Epithelial cell of proximal tubule (primary cell): ENCODE measurements around the gene OSBPL1A. TPM values are rescaled to one million over a fixed set of nuclear protein-coding genes. Genes with fewer than 3 reads are reported as not detected.

Experiments
- DNase-seq: peaks from one replicate; pipeline ENCODE4 v3.0.0-alpha.2; 2011; ENCODE audit warnings: low read depth
- H3K4me3 ChIP-seq: 2 replicates; pipeline ENCODE4 v1.5.1; 2011; ENCODE audit warnings: low read depth, mild to moderate bottlenecking, low read length
- total RNA-seq: library from RNA; depleted of rRNA; stranded (reverse); fragments of >200 nt; gene quantifications from 2 replicates; pipeline ENCODE4 v1.2.3, GENCODE V29; 2015
- TF ChIP-seq, protein P1 (sequence below): conservative IDR thresholded peaks from 2 replicates; pipeline ENCODE4 v1.5.1; 2012; ENCODE audit warnings: low read depth, mild to moderate bottlenecking, low read length

OSBPL1A gene
- total RNA-seq, 1 donor from 2014 or later = 24.7 TPM

DNA sequence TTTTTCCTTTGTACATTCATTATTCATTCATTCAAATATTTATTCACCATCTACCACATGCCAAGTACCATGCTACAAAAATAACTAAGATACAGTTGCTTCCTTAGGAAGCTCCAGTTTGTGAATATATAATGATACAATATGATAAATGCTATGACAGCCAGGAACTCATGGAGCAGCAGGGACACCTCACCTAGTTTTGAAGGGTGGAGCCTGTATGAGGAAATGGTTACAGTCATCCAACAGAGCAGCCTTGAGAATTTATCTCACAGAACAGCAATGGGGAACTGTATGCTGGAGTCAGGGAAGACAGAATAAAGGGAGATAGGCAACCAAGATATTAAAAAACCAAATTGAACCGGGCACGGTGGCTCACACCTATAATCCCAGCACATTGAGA is 124.0 kb downstream of the OSBPL1A start:
- TF ChIP-seq, protein P1, sequence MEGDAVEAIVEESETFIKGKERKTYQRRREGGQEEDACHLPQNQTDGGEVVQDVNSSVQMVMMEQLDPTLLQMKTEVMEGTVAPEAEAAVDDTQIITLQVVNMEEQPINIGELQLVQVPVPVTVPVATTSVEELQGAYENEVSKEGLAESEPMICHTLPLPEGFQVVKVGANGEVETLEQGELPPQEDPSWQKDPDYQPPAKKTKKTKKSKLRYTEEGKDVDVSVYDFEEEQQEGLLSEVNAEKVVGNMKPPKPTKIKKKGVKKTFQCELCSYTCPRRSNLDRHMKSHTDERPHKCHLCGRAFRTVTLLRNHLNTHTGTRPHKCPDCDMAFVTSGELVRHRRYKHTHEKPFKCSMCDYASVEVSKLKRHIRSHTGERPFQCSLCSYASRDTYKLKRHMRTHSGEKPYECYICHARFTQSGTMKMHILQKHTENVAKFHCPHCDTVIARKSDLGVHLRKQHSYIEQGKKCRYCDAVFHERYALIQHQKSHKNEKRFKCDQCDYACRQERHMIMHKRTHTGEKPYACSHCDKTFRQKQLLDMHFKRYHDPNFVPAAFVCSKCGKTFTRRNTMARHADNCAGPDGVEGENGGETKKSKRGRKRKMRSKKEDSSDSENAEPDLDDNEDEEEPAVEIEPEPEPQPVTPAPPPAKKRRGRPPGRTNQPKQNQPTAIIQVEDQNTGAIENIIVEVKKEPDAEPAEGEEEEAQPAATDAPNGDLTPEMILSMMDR = no peak
- H3K4me3 ChIP-seq = no peak overlapping the region
- no peak for DNase-seq

DNA sequence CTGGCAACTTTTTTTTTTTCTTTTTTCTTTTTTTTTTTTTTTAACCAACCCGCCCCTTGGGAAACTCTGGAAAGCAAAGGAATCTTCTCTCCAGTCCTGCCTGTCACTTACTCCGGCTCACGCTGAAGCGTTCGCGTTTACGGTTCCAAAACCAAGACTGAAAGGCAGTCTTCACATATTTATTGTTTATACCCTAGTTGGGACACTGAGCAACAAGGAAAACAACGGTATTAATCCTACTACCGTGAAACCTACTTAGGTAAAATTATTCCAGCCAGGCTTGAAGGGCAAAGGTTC is 125.4 kb downstream of the OSBPL1A start:
- DNase-seq = no peak
- H3K4me3 ChIP-seq = peak overlapping the region; percentile 83
- TF ChIP-seq, protein P1 = no peak

DNA sequence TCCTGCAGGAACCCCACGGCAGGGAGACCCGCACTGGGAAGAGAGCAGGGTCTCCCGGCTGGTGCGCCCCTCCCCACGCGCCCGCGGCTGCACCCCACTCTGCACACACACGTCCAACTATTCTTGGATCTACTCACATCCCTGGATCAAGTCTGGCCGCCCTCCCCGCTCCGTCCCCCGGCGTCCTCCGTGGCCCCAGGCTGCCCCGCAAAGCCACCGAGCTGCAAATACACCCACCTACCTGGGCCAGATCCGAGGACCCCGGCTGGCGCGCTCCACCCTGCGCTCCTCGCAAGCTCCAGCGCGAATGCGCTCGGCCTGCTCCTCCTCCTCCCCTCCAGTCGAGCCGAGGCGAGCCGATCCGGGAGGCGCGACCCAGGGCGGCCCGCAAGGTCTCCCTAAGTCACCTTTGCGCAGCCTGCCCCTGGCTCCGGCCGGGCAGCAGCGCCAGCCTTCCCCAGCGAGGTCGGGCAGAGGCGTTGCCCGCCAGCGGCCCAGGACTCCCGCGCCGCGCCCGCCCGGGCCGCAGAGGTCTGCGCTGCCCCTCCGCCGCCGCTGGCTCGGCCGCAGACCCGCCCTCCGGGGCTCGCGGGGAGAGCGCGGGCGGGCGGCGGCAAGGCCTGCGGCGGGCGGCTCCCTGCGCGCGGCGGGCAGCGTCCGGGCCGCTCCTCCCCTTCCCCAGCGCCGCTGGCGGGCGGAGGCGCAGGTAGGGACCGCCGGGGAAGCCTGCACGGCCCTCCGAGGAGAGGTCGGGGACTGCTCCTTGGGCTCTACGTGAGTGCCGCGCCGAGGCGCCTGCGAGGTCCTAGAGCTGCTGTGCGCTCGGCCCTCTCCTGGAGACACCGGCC is 126.0 kb downstream of the OSBPL1A start:
- no peak for DNase-seq
- peak overlapping the region; percentile 83 for H3K4me3 ChIP-seq
- TF ChIP-seq, protein P1 = peak; percentile 22

DNA sequence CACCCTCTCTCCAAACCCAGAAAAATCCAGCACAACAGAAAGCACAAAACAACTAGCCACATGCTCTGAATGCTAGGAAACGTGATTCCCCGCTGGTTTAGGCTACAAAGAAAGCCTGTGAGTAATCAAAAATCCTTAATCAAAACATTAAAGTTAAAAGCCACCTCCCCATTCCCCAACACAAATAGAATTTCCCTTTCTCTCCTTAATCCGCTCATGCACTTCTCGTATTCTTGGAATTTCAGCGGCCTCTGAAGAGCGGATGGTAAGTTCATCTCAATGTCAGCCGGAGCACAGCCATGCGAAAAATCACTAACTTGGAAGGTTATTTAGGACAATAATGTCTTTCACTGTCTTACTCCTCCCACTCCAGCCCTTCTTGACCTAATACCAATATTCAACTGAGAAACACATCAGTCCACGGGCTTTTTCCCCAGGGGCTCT is 126.7 kb downstream of the OSBPL1A start:
- TF ChIP-seq, protein P1 = no peak
- peak; percentile 47 for DNase-seq
- H3K4me3 ChIP-seq = peak overlapping the region; percentile 83

DNA sequence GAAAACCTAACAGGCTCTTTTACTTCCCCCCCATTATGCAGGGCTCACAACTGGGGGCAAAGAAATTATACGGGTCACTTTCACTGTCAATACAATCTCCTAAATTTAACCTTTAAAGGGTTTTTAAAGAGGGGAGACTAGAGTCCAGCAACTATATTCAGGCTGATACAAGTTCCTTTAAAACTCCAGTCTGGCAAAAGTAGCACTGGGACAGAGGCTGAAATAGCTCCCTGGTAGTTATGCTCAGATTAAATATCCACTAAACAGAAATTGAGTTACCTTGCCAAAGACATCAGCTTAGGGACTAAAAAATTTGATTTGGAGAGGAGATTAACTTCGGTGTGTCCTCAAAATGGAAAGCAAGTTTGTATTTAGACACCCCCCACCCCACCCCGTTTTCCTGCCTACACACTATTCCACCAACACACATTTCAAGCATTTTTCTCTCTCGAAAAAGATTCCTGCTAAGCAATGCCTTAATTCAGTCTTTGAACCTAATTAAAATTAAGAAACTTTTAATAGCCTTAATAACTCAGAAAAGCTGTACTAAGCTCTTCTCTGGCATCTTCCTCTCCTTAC is 127.2 kb downstream of the OSBPL1A start:
- TF ChIP-seq, protein P1 = no peak
- DNase-seq = no peak

DNA sequence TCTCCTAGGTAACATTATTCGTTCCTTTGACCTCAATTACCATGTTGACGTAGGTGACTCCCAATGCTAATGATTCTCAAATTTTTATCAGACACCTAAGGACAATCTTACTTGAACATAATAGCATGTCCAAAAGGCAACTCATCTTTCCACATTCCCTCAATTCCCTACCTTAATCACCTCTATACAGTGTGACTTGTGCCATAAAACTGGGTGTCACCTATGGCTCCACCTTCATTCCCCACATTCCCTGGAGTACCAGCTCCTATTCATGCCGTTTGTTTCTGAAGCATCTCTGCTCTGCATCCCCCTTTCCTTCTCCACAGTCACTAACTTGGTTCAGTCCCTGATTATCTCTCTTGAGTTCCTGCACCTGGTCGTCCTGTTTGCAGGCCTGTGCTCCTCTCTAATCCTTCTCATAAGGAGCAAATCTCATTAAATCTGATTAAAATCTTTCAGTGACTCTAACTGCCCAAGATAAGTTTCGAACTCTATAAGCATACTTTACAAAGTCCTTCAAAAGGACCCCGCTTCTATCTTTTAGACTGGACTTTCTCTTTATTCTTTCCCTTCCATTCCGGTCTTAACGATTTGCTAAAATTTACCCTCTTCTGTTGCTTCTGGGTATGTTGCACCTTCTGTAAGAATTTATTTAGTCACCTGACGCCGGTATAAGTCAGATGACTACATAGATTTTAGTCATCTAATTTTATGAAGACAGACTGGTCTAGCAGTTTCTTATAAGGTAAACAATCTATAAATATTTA is 128.7 kb downstream of the OSBPL1A start:
- no peak for DNase-seq
- TF ChIP-seq, protein P1 = no peak
- H3K4me3 ChIP-seq = no peak overlapping the region

More for the DNA sequence above, 127.2 kb downstream of the OSBPL1A start:
- H3K4me3 ChIP-seq = peak overlapping the region; percentile 83
